Caco-2 (cell line): Measurements from ENCODE around the gene FANCM. TPM values are rescaled to one million over a fixed set of nuclear protein-coding genes. Genes with fewer than 3 reads are reported as not detected.

Experiments
- BruUV-seq: library from RNA; stranded (reverse); fragments of 400-500 nt; replicated peaks from 2 replicates; lab custom pipeline; 2021; lab: Mats Ljungman, UMichigan
- CTCF ChIA-PET: fragments of 300-600 bp; sonication (Branson Sonifier 250); formaldehyde crosslinking; loops from one replicate; lab custom pipeline; 2022; ENCODE audit warnings: antibody characterized with exemption; lab: Charles Lee
- POLR2A ChIA-PET: fragments of 300-600 bp; sonication (Branson Sonifier 250); formaldehyde crosslinking; loops from one replicate; lab custom pipeline; 2022; ENCODE audit warnings: antibody characterized with exemption; lab: Charles Lee
- DNase-seq, 2 experiments: peaks; one replicate each; pipeline versions ENCODE4 v3.0.0 to v3.0.0-alpha.2; 2020 to 2022
- H3K27me3 ChIP-seq: replicated peaks from 2 replicates; pipeline ENCODE4 v1.6.0; 2011; ENCODE audit warnings: low read length; ENCODE audit not compliant: control insufficient read depth, insufficient read depth
- H3K36me3 ChIP-seq: 2 replicates; pipeline ENCODE4 v1.5.1; 2011; ENCODE audit warnings: low read length; ENCODE audit not compliant: control insufficient read depth, insufficient read depth
- H3K4me1 ChIP-seq: fragments of 250-450 bp; sonication (Bioruptor Pico); 2 replicates; pipeline ENCODE4 v1.5.1; 2020; ENCODE audit warnings: mild to moderate bottlenecking
- H3K4me3 ChIP-seq: 2 replicates; pipeline ENCODE4 v1.5.1; 2011; ENCODE audit warnings: low read depth, mild to moderate bottlenecking, control low read depth, low read length
- H3K9me3 ChIP-seq: fragments of 250-450 bp; sonication (Bioruptor Pico); 2 replicates; pipeline ENCODE4 v1.5.1; 2020; ENCODE audit warnings: mild to moderate bottlenecking, moderate library complexity
- H3K27ac Mint-ChIP-seq: one replicate; pipeline ENCODE4 v1.8.0; 2022; ENCODE audit warnings: mixed read lengths; ENCODE audit not compliant: unreplicated experiment
- H3K27me3 Mint-ChIP-seq: one replicate; pipeline ENCODE4 v1.8.0; 2022; ENCODE audit warnings: mixed read lengths; ENCODE audit not compliant: insufficient read depth, unreplicated experiment
- H3K36me3 Mint-ChIP-seq: one replicate; pipeline ENCODE4 v1.8.0; 2022; ENCODE audit warnings: mild to moderate bottlenecking, mixed read lengths; ENCODE audit not compliant: insufficient read depth, unreplicated experiment
- H3K4me1 Mint-ChIP-seq: one replicate; pipeline ENCODE4 v1.8.0; 2022; ENCODE audit warnings: low read depth, mixed read lengths; ENCODE audit not compliant: unreplicated experiment
- H3K4me3 Mint-ChIP-seq: one replicate; pipeline ENCODE4 v1.8.0; 2022; ENCODE audit warnings: mild to moderate bottlenecking, moderate library complexity, mixed read lengths; ENCODE audit not compliant: unreplicated experiment
- H3K9me3 Mint-ChIP-seq: one replicate; pipeline ENCODE4 v1.8.0; 2022; ENCODE audit warnings: mixed read lengths; ENCODE audit not compliant: unreplicated experiment
- CTCF ChIP-seq, 2 experiments: fragments of 200-600 bp in 1 of 2; IDR thresholded peaks; 1 replicate in 1 of 2; 2 replicates in 1 of 2; pipeline versions ENCODE4 v1.5.1 to v1.8.0; 2011 to 2022; ENCODE audit warnings: antibody characterized with exemption in 1 of 2, control low read depth in 1 of 2, inconsistent platforms in 1 of 2, low read depth in 1 of 2, low read length in 1 of 2, mild to moderate bottlenecking in 1 of 2, moderate library complexity in 1 of 2; ENCODE audit not compliant: insufficient read depth in 1 of 2, severe bottlenecking in 1 of 2, unreplicated experiment in 1 of 2
- intact Hi-C: fragments of 100-400 bp; cut with micrococcal nuclease; formaldehyde crosslinking; loops from one replicate; pipeline ENCODE4 v1.10.0; 2022; ENCODE audit not compliant: unreplicated experiment
- total RNA-seq: library from RNA; stranded (reverse); gene quantifications from 2 replicates; pipeline ENCODE4 v1.2.3, GENCODE V29; 2022

The FANCM gene
- total RNA-seq, 1 experiment from 2014 or later = 13.1 TPM

GRCh38 chr14:45120096-45120495 is 15.6 kb upstream of the FANCM start:
- Histone ChIP-seq H3K9me3 (no peaks in the 10 kb centered on the region), H3K36me3 (no peaks in the 10 kb centered on the region; the same call in 1 of the 2 replicates), H3K4me3 (no peak overlapping the region), H3K27me3 (no peaks in the 10 kb centered on the region), H3K4me1 (no peaks in the 10 kb centered on the region; the same call in 1 of the 2 replicates)
- Mint-ChIP-seq H3K36me3 (peaks cover 80% of the 10 kb centered on the region), H3K9me3 (no peaks in the 10 kb centered on the region), H3K4me3 (no peak overlapping the region), H3K27ac (no peak overlapping the region), H3K4me1 (no peaks in the 10 kb centered on the region), H3K27me3 (no peaks in the 10 kb centered on the region)
- intact Hi-C loops = no loop called here
- ChIA-PET POLR2A (no interaction called here), CTCF (no interaction called here)
- BruUV-seq = no TSS peak
- no peak for DNase-seq
- no peak for TF ChIP-seq CTCF (IDR thresholded peaks at IDR 0.05; ENCODE audit: insufficient read depth in 1 of 2, low read depth in 1 of 2, low read length in 1 of 2, severe bottlenecking in 1 of 2, unreplicated experiment in 1 of 2)

GRCh38 chr14:45123271-45123670 is 12.5 kb upstream of the FANCM start:
- Mint-ChIP-seq H3K27me3 (no peaks in the 10 kb centered on the region), H3K27ac (no peak overlapping the region), H3K4me1 (no peaks in the 10 kb centered on the region), H3K36me3 (peaks cover 76% of the 10 kb centered on the region), H3K9me3 (no peaks in the 10 kb centered on the region), H3K4me3 (no peak overlapping the region)
- POLR2A ChIA-PET = no interaction called here
- intact Hi-C loops = no loop called here
- TF ChIP-seq CTCF (IDR thresholded peaks at IDR 0.05; ENCODE audit: insufficient read depth in 1 of 2, low read depth in 1 of 2, low read length in 1 of 2, severe bottlenecking in 1 of 2, unreplicated experiment in 1 of 2) = no peak
- no peak for DNase-seq
- Histone ChIP-seq H3K4me3 (no peak overlapping the region), H3K4me1 (no peaks in the 10 kb centered on the region), H3K27me3 (no peaks in the 10 kb centered on the region), H3K36me3 (no peaks in the 10 kb centered on the region; the same call in none of the 2 replicates), H3K9me3 (no peaks in the 10 kb centered on the region)
- CTCF ChIA-PET = no interaction called here
- BruUV-seq = no TSS peak

GRCh38 chr14:45125754-45126153 is 10.0 kb upstream of the FANCM start:
- H3K4me3 Mint-ChIP-seq = no peak overlapping the region
- Histone ChIP-seq H3K4me1 (no peaks in the 10 kb centered on the region), H3K4me3 (no peak overlapping the region), H3K36me3 (no peaks in the 10 kb centered on the region; the same call in 1 of the 2 replicates), H3K27me3 (no peaks in the 10 kb centered on the region), H3K9me3 (no peaks in the 10 kb centered on the region)
- H3K36me3 Mint-ChIP-seq = peaks cover 55% of the 10 kb centered on the region
- no TSS peak for BruUV-seq
- POLR2A ChIA-PET = no interaction called here
- no peak overlapping the region for H3K27ac Mint-ChIP-seq
- intact Hi-C loops = no loop called here
- TF ChIP-seq CTCF (IDR thresholded peaks at IDR 0.05; ENCODE audit: insufficient read depth in 1 of 2, low read depth in 1 of 2, low read length in 1 of 2, severe bottlenecking in 1 of 2, unreplicated experiment in 1 of 2) = no peak
- no peak for DNase-seq
- H3K27me3 Mint-ChIP-seq = no peaks in the 10 kb centered on the region
- H3K4me1 Mint-ChIP-seq = no peaks in the 10 kb centered on the region
- no peaks in the 10 kb centered on the region for H3K9me3 Mint-ChIP-seq
- CTCF ChIA-PET = no interaction called here
